Epidermal melanocyte (primary cell): ENCODE measurements around the gene PNLDC1.
"Not testable (repeated sequence)": the region's sequence is repeated elsewhere in the genome, so short reads cannot be mapped to it uniquely, and the experiment has no call there.

Experiments
- DNase-seq: peaks from one replicate; pipeline ENCODE4 v3.0.0; 2011; ENCODE audit warnings: low spot score; ENCODE audit not compliant: insufficient read length

PNLDC1 gene

GRCh38 chr6:159778542-159779103 is 21.5 kb upstream of the PNLDC1 start:
- DNase-seq = no peak

- no peak for DNase-seq
Observed at GRCh38 chr6:159788276-159788675, 11.8 kb upstream of the PNLDC1 start.

GRCh38 chr6:159788753-159789376 is 11.2 kb upstream of the PNLDC1 start:
- peak; percentile 31 for DNase-seq

- DNase-seq = peak; percentile 92
Observed at GRCh38 chr6:159789377-159790148, 10.5 kb upstream of the PNLDC1 start, which contains the start of gene TCP1. Gene TCP1 (minus strand): TSS chr6:159789602. CDS start chr6:159789468, 134 bp downstream.

GRCh38 chr6:159790149-159790955 is 9.7 kb upstream of the PNLDC1 start, which contains the start of gene MRPL18:
Gene MRPL18 (plus strand): TSS chr6:159790467. CDS start chr6:159790588, 121 bp downstream.
- DNase-seq = peak; percentile 79

- DNase-seq = no peak
Observed at GRCh38 chr6:159790956-159791598, 9.0 kb upstream of the PNLDC1 start.

GRCh38 chr6:159794976-159795375 is 5.1 kb upstream of the PNLDC1 start:
- DNase-seq = not testable (repeated sequence)

- no peak for DNase-seq
Observed at GRCh38 chr6:159797554-159797953, 2.5 kb upstream of the PNLDC1 start.

- DNase-seq = no peak
Observed at GRCh38 chr6:159801935-159802334, 1.9 kb downstream of the PNLDC1 start.

- DNase-seq = no peak
Observed at GRCh38 chr6:159804504-159804903, 4.4 kb downstream of the PNLDC1 start.

GRCh38 chr6:159805440-159806020 is 5.5 kb downstream of the PNLDC1 start:
- no peak for DNase-seq

- DNase-seq = no peak
Observed at GRCh38 chr6:159806021-159806458, 6.0 kb downstream of the PNLDC1 start.

- DNase-seq = no peak
Observed at GRCh38 chr6:159807150-159807858, 7.2 kb downstream of the PNLDC1 start.

- DNase-seq = no peak
Observed at GRCh38 chr6:159808647-159809046, 8.6 kb downstream of the PNLDC1 start.

- no peak for DNase-seq
Observed at GRCh38 chr6:159809149-159809548, 9.1 kb downstream of the PNLDC1 start.

GRCh38 chr6:159813781-159814180 is 13.7 kb downstream of the PNLDC1 start:
- DNase-seq = no peak

GRCh38 chr6:159815410-159815809 is 15.3 kb downstream of the PNLDC1 start:
- DNase-seq = no peak

- not testable (repeated sequence) for DNase-seq
Observed at GRCh38 chr6:159816775-159817174, 16.7 kb downstream of the PNLDC1 start.

GRCh38 chr6:159817951-159818739 is 18.1 kb downstream of the PNLDC1 start:
- DNase-seq = no peak
